B cell (primary cell): Measurements from ENCODE around the gene PTH1R. TPM values are rescaled to one million over a fixed set of nuclear protein-coding genes. Genes with fewer than 3 reads are reported as not detected.

Experiments
- polyA plus RNA-seq: library from polyadenylated mRNA; depleted of rRNA; stranded (reverse); fragments of >200 nt; gene quantifications from 2 replicates; pipeline ENCODE4 v1.2.3, GENCODE V29; 2012
- small RNA-seq: library from RNA; depleted of rRNA; stranded (forward); fragments of <200 nt; gene quantifications from one replicate; pipeline ENCODE3, GENCODE V24; 2012; ENCODE audit warnings: low replicate concordance, low read depth; ENCODE audit not compliant: insufficient read length
- total RNA-seq, 2 donors: library from RNA; stranded (reverse); fragments of 120-200 nt in 1 of 2; gene quantifications; 1 replicate in 1 of 2; 2 replicates in 1 of 2; pipeline versions ENCODE4 v1.2.3 to v1.2.4, GENCODE V29; 2013 to 2022

Gene PTH1R
- total and polyA plus RNA-seq, 2 donors (not counting 1 experiment from before 2014, with no cell fraction given) = not detected

Small RNA genes within 50 kb of the gene (small RNA-seq; reads per million reads assigned to genes)
- gene AC109583.2 = not detected

Other genes starting within 250 kb of the PTH1R start
- 0.22 and 0.34 TPM in 2 replicates for gene ALS2CL, start 184.0 kb upstream of the PTH1R start, total RNA-seq
- 0.30 and 1.0 TPM in 2 replicates for gene ALS2CL, start 184.0 kb upstream of the PTH1R start, polyA plus RNA-seq
- gene TMIE, start 176.3 kb upstream of the PTH1R start, total RNA-seq = not detected in 2 replicates
- not detected in 2 replicates for gene TMIE, start 176.3 kb upstream of the PTH1R start, polyA plus RNA-seq
- gene PRSS50, start 159.9 kb upstream of the PTH1R start, total RNA-seq = 0.10 TPM in 1 of 2 replicates, not detected in the other
- gene PRSS50, start 159.9 kb upstream of the PTH1R start, polyA plus RNA-seq = 0.04 and 0.09 TPM in 2 replicates
- not detected in 2 replicates for gene MYL3, start 14.3 kb upstream of the PTH1R start, total RNA-seq
- not detected in 2 replicates for gene MYL3, start 14.3 kb upstream of the PTH1R start, polyA plus RNA-seq
- gene CCDC12, start 99.0 kb downstream of the PTH1R start, total RNA-seq = 97.3 and 99.0 TPM in 2 replicates
- 84.0 and 96.7 TPM in 2 replicates for gene CCDC12, start 99.0 kb downstream of the PTH1R start, polyA plus RNA-seq
- gene NBEAL2, start 101.9 kb downstream of the PTH1R start, total RNA-seq = 63.8 and 65.2 TPM in 2 replicates
- gene NBEAL2, start 101.9 kb downstream of the PTH1R start, polyA plus RNA-seq = 155 and 175 TPM in 2 replicates